Upper lobe of right lung (tissue), 1 donor: ENCODE results near the gene HNF4A. TPM values are rescaled to one million over a fixed set of nuclear protein-coding genes. Genes with fewer than 3 reads are reported as not detected.

Experiments
- ATAC-seq: fragments of 200-7000 bp; cut with Tn5 transposase; one replicate; pipeline ENCODE4 v1.9.1; 2020; ENCODE audit warnings: mild to moderate bottlenecking, moderate library complexity
- DNase-seq: peaks from one replicate; pipeline ENCODE4 v3.0.0-alpha.2; 2020
- H3K27ac ChIP-seq: fragments of 200-600 bp; one replicate; pipeline ENCODE4 v1.8.0; 2022
- H3K27me3 ChIP-seq: fragments of 200-600 bp; one replicate; pipeline ENCODE4 v1.8.0; 2022; ENCODE audit warnings: mild to moderate bottlenecking
- H3K36me3 ChIP-seq: fragments of 200-600 bp; one replicate; pipeline ENCODE4 v1.8.0; 2022
- H3K4me1 ChIP-seq: fragments of 200-600 bp; one replicate; pipeline ENCODE4 v1.8.0; 2022
- H3K4me3 ChIP-seq: fragments of 200-600 bp; one replicate; pipeline ENCODE4 v1.8.0; 2022; ENCODE audit warnings: mild to moderate bottlenecking
- H3K9me3 ChIP-seq: fragments of 200-600 bp; one replicate; pipeline ENCODE4 v1.8.0; 2022
- CTCF ChIP-seq: fragments of 200-600 bp; IDR thresholded peaks from one replicate; pipeline ENCODE4 v1.8.0; 2022; ENCODE audit warnings: antibody characterized with exemption
- intact Hi-C: fragments of 100-400 bp; cut with DNase I; formaldehyde crosslinking; loops from one replicate; pipeline ENCODE4 v1.11.0; 2022
- total RNA-seq: library from RNA; stranded (reverse); fragmentation: NEBNext Ultra II Directional; extraction: Animal tissue kit (Norgen Biotek cat#: 25700); gene quantifications from one replicate; pipeline ENCODE4 v1.2.1, GENCODE V29; 2021
- donor health status: DM: no; HTN: yes; CAD: no; lungs with severe emphysema.

HNF4A gene
- total RNA-seq, 1 donor from 2014 or later: 0.20 TPM

- no peak for ATAC-seq
- intact Hi-C loops: no loop called here
- no peak overlapping the region for H3K27ac ChIP-seq
Observed at GRCh38 chr20:44436393-44436792, 80.9 kb downstream of the HNF4A start.

GRCh38 chr20:44437497-44437896, 82.0 kb downstream of the HNF4A start:
- H3K27ac ChIP-seq: no peak overlapping the region
- DNase-seq: no peak

More at GRCh38 chr20:44436393-44436792, 80.9 kb downstream of the HNF4A start:
- Histone ChIP-seq H3K4me1 (no peaks in the 10 kb centered on the region), H3K9me3 (no peaks in the 10 kb centered on the region), H3K27me3 (peaks cover 4% of the 10 kb centered on the region), H3K4me3 (no peak overlapping the region), H3K36me3 (no peaks in the 10 kb centered on the region)
- TF ChIP-seq CTCF: no peak
- no peak for DNase-seq

GRCh38 chr20:44438782-44439181, 83.3 kb downstream of the HNF4A start:
- H3K36me3 ChIP-seq: no peaks in the 10 kb centered on the region
- no peaks in the 10 kb centered on the region for H3K27me3 ChIP-seq
- ATAC-seq (no peak), DNase-seq (no peak)
- intact Hi-C loops: no loop called here
- no peak for TF ChIP-seq CTCF
- H3K4me3 ChIP-seq: no peak overlapping the region
- no peak overlapping the region for H3K27ac ChIP-seq
- H3K4me1 ChIP-seq: no peaks in the 10 kb centered on the region
- H3K9me3 ChIP-seq: no peaks in the 10 kb centered on the region

More at GRCh38 chr20:44437497-44437896, 82.0 kb downstream of the HNF4A start:
- TF ChIP-seq CTCF: no peak
- ATAC-seq: no peak
- Histone ChIP-seq H3K4me3 (no peak overlapping the region), H3K36me3 (no peaks in the 10 kb centered on the region), H3K9me3 (no peaks in the 10 kb centered on the region), H3K27me3 (no peaks in the 10 kb centered on the region), H3K4me1 (no peaks in the 10 kb centered on the region)
- intact Hi-C loops: no loop called here

GRCh38 chr20:44439318-44439717, 83.8 kb downstream of the HNF4A start:
- Histone ChIP-seq H3K27ac (no peak overlapping the region), H3K9me3 (no peaks in the 10 kb centered on the region), H3K27me3 (no peaks in the 10 kb centered on the region), H3K36me3 (no peaks in the 10 kb centered on the region), H3K4me1 (no peaks in the 10 kb centered on the region), H3K4me3 (no peak overlapping the region)
- DNase-seq: no peak
- no peak for ATAC-seq
- intact Hi-C loops: no loop called here
- no peak for TF ChIP-seq CTCF

- ATAC-seq (peak; percentile 47), DNase-seq (no peak)
- Histone ChIP-seq H3K36me3 (no peaks in the 10 kb centered on the region), H3K9me3 (no peaks in the 10 kb centered on the region), H3K4me3 (no peak overlapping the region), H3K27me3 (no peaks in the 10 kb centered on the region), H3K4me1 (no peaks in the 10 kb centered on the region), H3K27ac (no peak overlapping the region)
- intact Hi-C loops: no loop called here
- TF ChIP-seq CTCF: no peak
Observed at GRCh38 chr20:44442298-44443070, 87.0 kb downstream of the HNF4A start.
